ENCODE data around the gene KRT35. TPM values are rescaled to one million over a fixed set of nuclear protein-coding genes. Genes with fewer than 3 reads are reported as not detected.
A peak's percentile ranks its signal among the peaks of the same experiment; 100 is the strongest.

The KRT35 gene
- not detected for total RNA-seq

GRCh38 chr17:41481036-41481435, at the start of gene KRT35:
Gene KRT35 (minus strand): TSS chr17:41481151. CDS start chr17:41481097, 54 bp downstream.

GRCh38 chr17:41518789-41519449, 38.0 kb upstream of the KRT35 start, which contains the start of gene KRT15:
Gene KRT15 (minus strand): TSS chr17:41518890. CDS start chr17:41518827, 63 bp downstream.

GRCh38 chr17:41505007-41505808, 24.3 kb upstream of the KRT35 start, which contains the start of gene KRT13:
Gene KRT13 (minus strand): TSS chr17:41505612. CDS start chr17:41505550, 62 bp downstream.

GRCh38 chr17:41489531-41489930, 8.6 kb upstream of the KRT35 start, which contains the start of gene KRT36:
Gene KRT36 (minus strand): TSS chr17:41489910. CDS start chr17:41489864, 46 bp downstream.

GRCh38 chr17:41466988-41467387, 14.0 kb downstream of the KRT35 start, which contains the start of gene KRT32:
Gene KRT32 (minus strand): TSS chr17:41467386. CDS start chr17:41467325, 61 bp downstream.

GRCh38 chr17:41440531-41441033, 40.4 kb downstream of the KRT35 start, which contains the start of gene KRT38:
Gene KRT38 (minus strand): TSS chr17:41440983. CDS start chr17:41440921, 62 bp downstream.

Small RNA genes lying within 50 kb of the gene (small RNA-seq; reads per million reads assigned to genes)
- 2.2 reads per million, percentile 87 among the genes with 10 or more reads in this experiment for gene RNU2-32P

Other genes starting within 250 kb of the KRT35 start
- gene KRTAP9-3, start 248.7 kb downstream of the KRT35 start, total RNA-seq = not detected
- gene KRTAP9-8, start 243.2 kb downstream of the KRT35 start, total RNA-seq = not detected
- gene KRTAP9-4, start 231.5 kb downstream of the KRT35 start, total RNA-seq = not detected
- gene KRTAP9-9, start 225.8 kb downstream of the KRT35 start, total RNA-seq = not detected
- gene KRTAP9-6, start 215.8 kb downstream of the KRT35 start, total RNA-seq = not detected
- not detected for gene KRTAP9-7, start 205.5 kb downstream of the KRT35 start, total RNA-seq
- gene KRTAP29-1, start 178.3 kb downstream of the KRT35 start, total RNA-seq = not detected
- gene KRTAP16-1, start 171.8 kb downstream of the KRT35 start, total RNA-seq = not detected
- not detected for gene KRTAP17-1, start 165.4 kb downstream of the KRT35 start, total RNA-seq
- not detected for gene KRT33A, start 130.3 kb downstream of the KRT35 start, total RNA-seq
- gene KRT33B, start 111.3 kb downstream of the KRT35 start, total RNA-seq = not detected
- not detected for gene KRT34, start 98.8 kb downstream of the KRT35 start, total RNA-seq
- gene KRT31, start 83.5 kb downstream of the KRT35 start, total RNA-seq = 0.23 TPM
- gene KRT37, start 56.6 kb downstream of the KRT35 start, total RNA-seq = not detected
- gene KRT38, start 40.2 kb downstream of the KRT35 start, total RNA-seq = not detected
- not detected for gene KRT32, start 13.8 kb downstream of the KRT35 start, total RNA-seq
- not detected for gene KRT36, start 8.8 kb upstream of the KRT35 start, total RNA-seq
- not detected for gene KRT13, start 24.5 kb upstream of the KRT35 start, total RNA-seq
- not detected for gene KRT15, start 37.7 kb upstream of the KRT35 start, total RNA-seq
- gene KRT19, start 47.2 kb upstream of the KRT35 start, total RNA-seq = 22.1 TPM
- gene KRT9, start 90.9 kb upstream of the KRT35 start, total RNA-seq = not detected
- not detected for gene KRT14, start 105.7 kb upstream of the KRT35 start, total RNA-seq
- not detected for gene KRT16, start 131.6 kb upstream of the KRT35 start, total RNA-seq
- not detected for gene KRT17, start 143.4 kb upstream of the KRT35 start, total RNA-seq
- 114 TPM for gene EIF1, start 207.7 kb upstream of the KRT35 start, total RNA-seq
- not detected for gene GAST, start 231.2 kb upstream of the KRT35 start, total RNA-seq

Data from diencephalon (tissue), 1 donor.